GM18861 (cell line): ENCODE results near the gene CST6.

Experiments
- ATAC-seq: cut with Tn5 transposase; IDR thresholded peaks from one replicate; pipeline ENCODE4 v1.9.1; 2021; ENCODE audit not compliant: unreplicated experiment

Gene CST6

DNA sequence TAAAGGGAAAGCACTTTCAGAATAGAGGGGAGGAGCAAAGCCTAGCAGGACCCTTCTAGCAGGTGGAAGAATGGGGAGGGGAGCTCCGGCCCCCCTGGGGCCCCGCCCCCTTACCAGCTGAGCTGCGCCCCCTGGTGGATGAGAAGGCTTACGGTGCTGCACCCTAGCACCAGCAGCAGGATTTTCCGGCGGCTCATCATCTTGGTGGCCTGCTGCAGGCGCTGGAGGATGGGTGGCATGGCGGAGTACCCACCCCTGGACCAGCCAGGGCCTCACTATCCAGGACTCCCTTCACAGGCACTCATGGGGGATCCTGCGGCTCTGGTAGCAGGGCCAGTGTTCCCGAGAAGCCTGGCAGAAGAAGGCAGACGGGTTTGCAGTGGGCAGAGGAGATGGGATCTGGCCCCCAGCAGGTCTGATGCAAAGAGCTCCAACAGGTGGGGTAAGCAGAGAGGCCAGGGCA, 33.4 kb downstream of the CST6 start:
- peak; percentile 45 for ATAC-seq

DNA sequence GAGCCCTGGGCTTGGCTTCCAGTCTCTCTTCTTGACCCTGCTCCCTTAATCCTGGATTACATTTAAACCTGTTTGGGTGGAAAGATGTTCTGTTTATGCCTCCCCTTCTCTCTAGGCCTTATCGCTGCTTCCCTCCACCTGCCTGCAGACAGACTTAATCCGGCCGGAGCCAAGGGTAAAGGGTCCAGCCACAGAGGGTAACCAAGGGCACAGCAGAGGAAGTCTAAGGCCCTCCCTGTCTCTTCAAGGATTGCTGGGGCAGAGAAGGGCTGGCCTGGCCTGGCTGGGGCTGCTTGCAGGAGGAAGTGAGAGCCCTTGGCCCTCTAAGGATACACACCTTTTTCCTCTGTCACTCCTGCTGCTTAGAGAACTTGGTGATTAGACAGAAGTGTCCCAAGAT, 35.1 kb downstream of the CST6 start:
- no peak for ATAC-seq

DNA sequence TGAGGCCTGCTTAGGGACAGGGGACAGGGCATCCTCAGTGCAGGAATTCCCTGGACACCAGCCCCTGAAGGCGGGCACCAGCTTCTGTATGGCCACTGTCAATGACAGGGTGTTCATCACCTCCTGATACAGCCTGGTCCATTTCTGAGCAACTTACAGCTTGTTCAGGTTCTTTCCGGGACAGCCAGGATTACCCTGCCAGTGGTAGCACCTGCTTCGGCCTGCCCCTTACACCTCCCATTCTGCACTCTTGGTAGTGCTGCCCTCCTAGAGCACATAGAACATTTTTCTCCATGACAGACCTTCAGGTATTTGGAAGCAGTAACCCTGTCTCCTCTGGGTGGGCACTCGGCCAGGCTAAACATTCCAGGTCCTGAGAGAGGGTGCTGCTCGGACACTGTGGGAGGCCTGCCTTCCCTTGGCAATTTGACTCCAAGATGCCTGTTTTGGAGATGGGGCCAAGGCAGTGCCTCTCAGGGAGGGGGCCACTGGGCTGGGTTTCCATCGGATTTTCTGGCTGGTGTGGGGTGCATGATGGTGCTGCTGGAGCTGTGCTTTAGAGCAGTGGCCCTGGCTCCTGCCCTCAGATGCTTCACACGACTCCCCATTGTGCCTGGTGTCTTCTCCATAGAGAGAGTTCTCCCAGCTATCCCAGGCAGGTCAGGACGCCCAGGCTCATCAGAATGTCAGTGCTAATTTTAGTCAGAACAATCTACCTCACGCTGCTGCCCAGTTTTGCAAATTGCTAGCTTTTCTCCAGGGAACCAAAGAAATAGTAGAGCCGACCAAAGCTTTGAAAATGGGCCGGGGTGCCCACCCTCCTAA, 35.9 kb downstream of the CST6 start:
- ATAC-seq = no peak

DNA sequence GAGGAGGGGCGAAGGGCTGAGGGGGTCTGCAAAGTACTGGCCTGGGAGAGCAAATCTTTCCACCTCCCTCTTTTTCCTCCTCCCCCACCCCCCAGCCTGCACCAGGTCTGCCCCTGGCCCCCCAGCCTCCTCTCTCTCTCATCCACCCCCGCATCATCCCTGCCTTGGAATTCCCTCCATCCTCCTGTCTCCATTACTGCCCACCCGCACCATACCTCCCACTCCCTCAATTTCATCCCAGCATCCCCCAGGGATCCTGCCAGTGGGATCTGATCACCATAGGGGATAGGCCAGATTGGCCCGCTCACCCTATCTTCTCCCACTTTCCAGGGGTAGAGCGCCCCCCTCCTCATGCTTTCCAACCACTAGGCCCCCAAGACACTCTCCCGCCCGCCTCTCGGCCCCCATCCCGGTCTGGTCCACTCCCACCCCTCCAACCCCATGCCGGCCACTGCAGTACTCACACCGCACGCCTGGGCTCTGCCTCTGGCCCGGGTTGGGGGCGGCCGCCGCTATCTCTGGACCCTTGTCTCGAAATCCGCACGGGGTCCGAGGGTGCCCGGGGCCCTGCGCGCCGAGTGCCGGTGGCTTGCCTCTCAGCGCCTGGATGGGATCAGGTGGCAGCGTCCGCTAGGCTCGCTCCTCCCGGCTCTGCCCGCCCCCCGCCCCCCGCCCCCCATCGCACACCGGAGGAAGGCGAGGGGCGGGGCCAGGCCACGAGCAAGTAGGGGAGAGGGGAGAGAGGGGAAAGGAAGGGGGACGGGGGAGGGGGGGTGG, 36.9 kb downstream of the CST6 start, which contains the start of gene GAL3ST3:
Gene GAL3ST3 (minus strand): TSS at position 615 of the 777 bp plus-strand sequence. CDS start 3,746 bp downstream, outside the sequence.
- ATAC-seq = no peak

DNA sequence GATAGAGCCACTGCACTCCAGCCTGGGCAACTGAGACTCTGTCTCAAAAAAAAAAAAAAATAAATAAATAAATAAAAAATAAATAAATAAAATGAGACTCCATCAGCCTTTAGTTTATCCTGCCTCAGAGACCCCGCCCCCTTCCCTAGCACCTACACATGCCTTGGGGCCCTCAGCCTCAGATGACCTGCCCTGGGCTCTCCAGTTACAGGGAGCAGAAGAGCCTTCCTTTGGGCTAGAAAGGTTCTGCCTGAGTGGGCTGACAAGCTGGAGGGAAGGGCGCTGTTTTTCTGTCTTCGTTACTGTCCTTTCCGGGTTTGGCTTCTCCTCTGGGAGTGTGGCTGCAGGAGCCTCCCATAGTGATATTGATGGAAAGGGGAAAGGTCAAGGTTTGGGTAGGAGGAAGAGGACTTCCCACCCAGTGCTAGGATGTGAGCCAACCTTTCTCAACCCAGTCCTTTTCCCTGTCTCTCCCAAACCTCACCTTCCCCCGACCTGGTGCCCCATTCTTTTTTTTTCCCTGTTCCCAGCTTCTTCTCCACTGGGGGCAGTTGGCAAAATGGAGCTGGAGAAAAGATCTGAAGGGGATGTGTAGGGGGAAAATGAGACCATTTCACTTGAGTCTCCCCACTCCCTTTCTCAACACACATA, 38.9 kb downstream of the CST6 start:
- no peak for ATAC-seq

DNA sequence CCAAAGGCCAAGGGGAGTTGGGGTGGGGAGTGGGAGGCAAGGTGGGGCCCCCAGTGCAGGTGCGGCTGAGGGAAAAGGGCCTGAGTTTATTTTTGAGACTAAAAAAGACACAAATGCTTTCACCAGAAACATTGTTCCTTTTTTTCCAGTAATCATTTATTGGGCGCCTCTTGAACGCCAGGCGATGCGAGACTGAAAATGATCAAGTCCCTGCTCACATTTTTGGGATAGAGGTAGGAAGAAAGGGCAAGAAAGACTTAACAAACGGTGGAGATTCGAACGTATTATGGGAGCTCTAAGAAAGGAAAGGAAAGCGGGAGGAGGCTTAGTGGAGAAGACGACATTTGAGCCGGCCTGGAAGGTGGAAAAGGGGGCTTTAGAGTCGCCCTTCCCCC, 39.6 kb downstream of the CST6 start:
- ATAC-seq = no peak

DNA sequence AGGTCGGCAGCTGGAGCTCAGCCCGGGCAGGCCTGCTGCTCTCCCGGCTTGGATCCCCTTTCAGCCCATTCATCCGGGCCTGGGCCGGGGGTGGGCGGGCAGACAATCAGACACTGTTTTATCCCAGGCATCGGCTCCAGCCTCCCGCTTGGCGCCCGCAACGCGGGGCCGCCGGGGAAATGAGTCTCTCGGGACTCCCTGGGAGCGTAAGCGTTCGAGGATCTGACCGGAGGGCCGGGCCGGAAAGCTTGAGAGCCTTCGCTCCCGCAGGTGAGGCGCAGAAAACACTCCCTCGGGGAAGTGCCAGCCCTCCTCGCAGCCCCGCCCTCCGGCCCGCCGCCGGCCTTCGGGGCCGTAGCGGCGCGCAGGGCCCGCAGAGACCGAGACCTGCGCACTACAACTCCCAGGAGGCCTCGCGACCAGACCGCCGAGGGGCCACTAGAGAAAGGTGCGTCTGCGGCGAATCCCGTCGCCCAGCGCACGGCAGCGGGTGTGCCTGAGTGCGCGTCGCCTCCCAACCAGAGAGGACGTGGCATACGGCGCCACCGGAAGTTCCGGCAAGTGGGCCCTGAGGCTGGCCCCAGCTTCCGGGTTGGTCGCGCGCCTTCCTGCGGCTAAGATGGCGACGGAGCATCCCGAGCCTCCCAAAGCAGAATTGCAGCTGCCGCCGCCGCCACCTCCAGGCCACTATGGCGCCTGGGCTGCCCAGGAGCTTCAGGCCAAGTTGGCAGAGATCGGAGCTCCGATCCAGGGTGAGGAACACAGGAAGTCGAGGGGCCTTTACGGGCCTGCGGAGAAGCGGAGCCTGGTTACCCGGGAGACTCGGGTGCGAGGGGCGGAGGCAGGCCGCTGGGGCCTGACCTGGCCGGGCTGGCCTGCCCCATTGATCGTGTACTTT, 40.2 kb downstream of the CST6 start, which contains the start of gene SF3B2:
Gene SF3B2 (plus strand): TSS at position 599 of the 898 bp plus-strand sequence. CDS start 21 bp downstream, at position 620.
- peak; percentile 91 for ATAC-seq

DNA sequence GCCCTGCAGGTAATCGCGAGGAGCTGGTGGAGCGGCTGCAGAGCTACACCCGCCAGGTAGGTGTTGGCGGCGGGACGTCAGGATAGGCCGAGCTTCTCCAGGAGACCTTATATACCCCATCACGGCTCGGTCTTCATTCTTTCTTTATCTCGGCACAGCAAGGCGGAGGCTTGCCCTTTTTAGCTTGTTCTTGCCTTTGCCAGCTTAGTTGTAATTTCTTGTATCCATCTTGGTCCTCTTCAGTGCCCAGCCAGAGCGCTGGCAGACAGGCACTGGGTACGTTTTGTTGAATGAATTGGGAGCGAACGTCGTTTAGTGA, 40.8 kb downstream of the CST6 start:
- no peak for ATAC-seq

DNA sequence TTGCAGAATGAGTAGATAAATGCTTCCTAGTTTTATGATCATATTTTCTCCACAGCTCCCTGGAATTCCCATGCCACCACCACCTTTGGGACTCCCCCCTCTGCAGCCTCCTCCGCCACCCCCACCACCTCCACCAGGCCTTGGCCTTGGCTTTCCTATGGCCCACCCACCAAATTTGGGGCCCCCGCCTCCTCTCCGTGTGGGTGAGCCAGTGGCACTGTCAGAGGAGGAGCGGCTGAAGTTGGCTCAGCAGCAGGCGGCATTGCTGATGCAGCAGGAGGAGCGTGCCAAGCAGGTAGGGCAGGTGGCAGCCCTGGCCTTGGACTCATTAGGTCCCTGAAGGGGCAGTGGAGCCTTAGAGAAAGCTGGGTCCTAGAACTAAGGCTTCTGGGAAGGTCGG, 43.2 kb downstream of the CST6 start:
- ATAC-seq = no peak

DNA sequence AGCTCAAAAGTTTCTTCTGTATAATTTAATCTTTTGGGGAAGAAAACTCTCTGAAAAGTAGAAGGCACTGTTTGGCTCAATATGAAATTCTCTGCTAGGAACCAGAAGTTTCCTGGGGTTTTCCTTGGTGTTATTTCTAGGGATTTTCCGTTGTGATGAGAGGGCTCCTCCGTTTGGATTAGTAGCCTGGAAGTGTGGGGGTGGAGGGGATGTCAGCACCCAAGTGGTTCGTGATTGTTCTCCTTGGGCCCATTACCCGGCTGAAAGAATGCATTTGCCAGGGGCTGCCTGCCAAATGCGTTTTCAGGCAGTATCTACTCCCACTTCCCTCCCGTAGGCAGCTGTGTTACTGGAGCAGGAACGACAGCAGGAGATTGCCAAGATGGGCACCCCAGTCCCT, 44.7 kb downstream of the CST6 start:
- ATAC-seq = no peak

DNA sequence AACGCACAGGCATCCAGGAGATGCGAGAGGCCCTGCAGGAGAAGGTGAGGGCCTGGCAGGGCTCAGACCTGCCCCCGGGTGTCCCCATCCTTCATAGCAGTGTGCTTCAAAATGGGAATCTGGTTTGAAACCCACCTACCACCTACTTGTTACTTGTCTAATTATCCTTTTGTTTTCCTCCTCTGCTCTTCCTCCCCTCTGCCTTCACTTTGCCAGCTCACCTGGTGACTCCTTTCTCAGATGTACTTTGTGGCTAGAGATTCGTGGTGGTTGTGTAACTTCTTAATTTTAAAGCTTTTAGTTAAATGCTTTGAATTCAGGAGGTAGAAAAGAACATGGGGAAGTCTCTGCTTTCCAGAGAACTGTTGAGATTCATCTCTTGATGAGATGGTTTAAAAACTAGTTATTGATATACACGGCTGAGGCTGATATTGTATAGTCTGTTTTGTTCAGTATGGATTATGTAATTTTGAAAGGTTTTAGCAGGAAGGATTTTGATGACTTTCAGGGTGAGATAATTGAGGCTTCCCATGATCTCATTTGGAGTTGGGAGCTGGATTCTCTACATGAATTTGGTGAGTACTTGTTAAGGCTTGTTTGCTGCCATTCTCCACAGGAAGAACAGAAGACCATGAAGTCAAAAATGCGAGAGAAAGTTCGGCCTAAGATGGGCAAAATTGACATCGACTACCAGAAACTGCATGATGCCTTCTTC, 48.3 kb downstream of the CST6 start:
- ATAC-seq = no peak

DNA sequence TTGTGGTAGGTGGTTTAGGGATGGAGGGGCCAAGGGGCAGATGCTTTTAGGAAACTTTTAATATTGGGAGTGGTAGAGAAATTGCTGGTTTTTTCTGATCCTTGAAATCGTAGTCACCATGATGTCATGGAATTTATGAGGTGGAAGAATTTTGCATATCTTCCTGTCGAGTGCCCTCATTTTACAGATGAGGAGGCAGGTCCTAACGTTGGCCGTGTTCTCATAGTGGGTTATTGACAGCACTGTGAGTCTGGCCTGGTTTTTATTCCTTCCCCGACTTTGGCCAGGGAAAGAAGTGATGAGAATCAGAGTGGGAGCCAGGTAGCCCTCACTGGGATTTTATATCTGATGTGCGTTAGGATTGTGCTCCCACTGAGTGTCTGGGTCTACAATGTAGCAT, 49.5 kb downstream of the CST6 start:
- no peak for ATAC-seq

DNA sequence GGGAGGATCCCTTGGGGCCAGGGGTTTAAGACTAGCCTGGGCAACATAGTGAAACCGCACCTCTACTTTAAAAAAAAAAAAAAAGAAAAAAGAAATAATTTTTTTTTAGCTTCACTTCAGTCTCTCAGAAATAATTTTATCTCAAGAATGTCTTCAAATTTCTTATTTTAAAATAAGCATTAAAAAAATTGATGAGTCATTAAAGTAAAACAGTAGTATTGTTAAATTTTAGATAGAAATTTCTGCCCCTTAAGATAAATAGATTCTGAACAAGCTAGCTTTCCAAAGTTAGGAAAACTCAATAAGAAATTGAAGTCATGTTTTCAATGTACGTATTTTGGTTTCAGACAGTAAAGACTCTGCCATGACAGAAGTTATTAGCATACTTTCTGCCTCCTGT, 50.6 kb downstream of the CST6 start:
- no peak for ATAC-seq
